Measurements from ENCODE around the gene LHX5. TPM values are rescaled to one million over a fixed set of nuclear protein-coding genes. Genes with fewer than 3 reads are reported as not detected.

LHX5 gene
- polyA plus RNA-seq, 3 donors = not detected

DNA sequence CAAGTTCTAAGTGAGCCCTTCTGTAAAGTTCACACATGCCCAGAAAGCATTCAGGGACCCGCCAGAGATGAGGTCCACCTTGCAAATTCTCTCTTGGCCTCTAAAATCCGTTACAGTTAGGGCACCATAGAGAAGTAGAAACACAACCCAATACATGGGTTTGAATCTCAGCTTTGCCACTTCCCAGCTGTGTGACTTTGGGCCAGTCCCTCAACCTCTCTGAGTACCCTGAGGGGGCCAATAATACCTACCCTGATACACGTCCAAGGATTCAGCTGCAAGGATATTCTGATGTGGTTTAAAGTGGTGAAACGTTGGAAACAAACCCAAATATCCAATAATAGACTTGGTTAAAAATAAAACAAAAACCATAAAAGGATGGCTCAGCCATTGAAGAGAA, 11.7 kb downstream of the LHX5 start:
- Mint-ChIP-seq H3K9me3 (peaks cover 0 to 16% (median 12%) of the 10 kb centered on the region in 7 donors), H3K4me3 (peak overlapping the region in 1 of 2 donors; percentile 1), H3K27ac (no peak overlapping the region), H3K4me1 (peaks cover 18% of the 10 kb centered on the region), H3K27me3 (ENCODE audit: low read depth in 3 of 3) (peaks cover 52 to 83% (median 64%) of the 10 kb centered on the region in 3 donors), H3K36me3 (peaks cover 0 to 6% of the 10 kb centered on the region in 2 donors)
- intact Hi-C loops (cut with micrococcal nuclease) = loop anchor here (5.0 kb wide), 1 partner anchor 452 kb away; no protein-coding TSS in a partner anchor
- Histone ChIP-seq H3K27ac (ENCODE audit: low read depth in 1 of 2, low read length in 2 of 2) (no peak overlapping the region), H3K79me2 (ENCODE audit: insufficient read depth, low read length) (no peaks in the 10 kb centered on the region), H3K4me3 (replicated peaks in 1 of 3; ENCODE audit: low read depth in 2 of 3, low read length in 3 of 3) (no peak overlapping the region), H2AFZ (ENCODE audit: insufficient read depth, low read depth, low read length, poor library complexity, severe bottlenecking) (no peak overlapping the region), H4K20me1 (ENCODE audit: insufficient read depth, low read length) (no peaks in the 10 kb centered on the region), H3K36me3 (replicated peaks in 1 of 2; ENCODE audit: control insufficient read depth in 1 of 2, insufficient read depth in 2 of 2, low read length in 2 of 2) (no peaks in the 10 kb centered on the region), H3K27me3 (ENCODE audit: control insufficient read depth in 2 of 2, insufficient read depth in 2 of 2, low read length in 2 of 2) (peaks cover 28 to 56% of the 10 kb centered on the region in 2 donors), H3K9ac (ENCODE audit: insufficient read depth, low read length, poor library complexity, severe bottlenecking) (no peak overlapping the region), H3K9me3 (replicated peaks in 1 of 2; ENCODE audit: control insufficient read depth in 1 of 2, insufficient read depth in 1 of 2, low read length in 2 of 2) (peaks cover 0 to 10% of the 10 kb centered on the region in 2 donors), H3K4me1 (ENCODE audit: control insufficient read depth in 1 of 2, insufficient read depth in 2 of 2, low read length in 2 of 2) (peaks cover 5 to 12% of the 10 kb centered on the region in 2 donors), H3K4me2 (replicated peaks; ENCODE audit: extremely low read depth, low read length, poor library complexity, severe bottlenecking) (no peak overlapping the region)
- WGBS (ENCODE audit: insufficient coverage) = 58% methylated on average over 2 of the region's 4 CpGs
- no peak for DNase-seq
- no peak for TF ChIP-seq CTCF (IDR thresholded peaks at IDR 0.05)

DNA sequence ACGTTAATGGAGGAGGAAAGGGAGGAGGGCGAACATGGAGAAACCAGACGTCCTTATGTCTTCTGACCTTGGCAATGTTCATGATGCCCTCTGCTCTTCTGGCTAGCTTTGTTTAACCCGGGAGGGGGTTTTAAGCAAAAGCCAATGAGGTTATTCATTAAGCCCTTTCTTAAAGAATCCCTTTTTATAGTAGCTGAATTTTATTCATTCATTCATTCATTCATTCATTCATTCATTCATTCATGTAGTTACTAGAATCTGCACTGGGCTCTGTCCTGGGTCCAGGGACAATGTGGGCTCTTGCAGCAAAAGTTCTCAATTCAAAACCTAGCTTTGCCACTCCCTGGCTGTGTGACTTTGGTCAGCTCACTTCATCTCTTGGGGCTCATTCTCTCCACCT, 14.0 kb downstream of the LHX5 start:
- H3K27me3 Mint-ChIP-seq (ENCODE audit: low read depth in 3 of 3) = peaks cover 42 to 73% (median 48%) of the 10 kb centered on the region in 3 donors
- 53% methylated on average over 3 of the region's 4 CpGs for WGBS (ENCODE audit: insufficient coverage)

More for the DNA sequence above, 14.0 kb downstream of the LHX5 start:
- Histone ChIP-seq H3K79me2 (ENCODE audit: insufficient read depth, low read length) (no peaks in the 10 kb centered on the region), H3K9ac (ENCODE audit: insufficient read depth, low read length, poor library complexity, severe bottlenecking) (no peak overlapping the region), H2AFZ (ENCODE audit: insufficient read depth, low read depth, low read length, poor library complexity, severe bottlenecking) (no peak overlapping the region), H3K27ac (ENCODE audit: low read depth in 1 of 2, low read length in 2 of 2) (no peak overlapping the region), H3K4me3 (replicated peaks in 1 of 3; ENCODE audit: low read depth in 2 of 3, low read length in 3 of 3) (no peak overlapping the region), H3K9me3 (replicated peaks in 1 of 2; ENCODE audit: control insufficient read depth in 1 of 2, insufficient read depth in 1 of 2, low read length in 2 of 2) (no peaks in the 10 kb centered on the region), H3K4me1 (ENCODE audit: control insufficient read depth in 1 of 2, insufficient read depth in 2 of 2, low read length in 2 of 2) (peaks cover 3 to 6% of the 10 kb centered on the region in 2 donors), H4K20me1 (ENCODE audit: insufficient read depth, low read length) (no peaks in the 10 kb centered on the region), H3K36me3 (replicated peaks in 1 of 2; ENCODE audit: control insufficient read depth in 1 of 2, insufficient read depth in 2 of 2, low read length in 2 of 2) (no peaks in the 10 kb centered on the region), H3K4me2 (replicated peaks; ENCODE audit: extremely low read depth, low read length, poor library complexity, severe bottlenecking) (no peak overlapping the region), H3K27me3 (ENCODE audit: control insufficient read depth in 2 of 2, insufficient read depth in 2 of 2, low read length in 2 of 2) (peaks cover 5 to 36% of the 10 kb centered on the region in 2 donors)
- Mint-ChIP-seq H3K27ac (peak overlapping the region in 1 of 7 donors; percentile 64), H3K36me3 (no peaks in the 10 kb centered on the region), H3K4me3 (peak overlapping the region in 1 of 2 donors; percentile 7), H3K9me3 (peaks cover 0 to 8% (median 3%) of the 10 kb centered on the region in 7 donors), H3K4me1 (peaks cover 7% of the 10 kb centered on the region)
- TF ChIP-seq CTCF (IDR thresholded peaks at IDR 0.05) = no peak
- no peak for DNase-seq
- intact Hi-C loops (cut with micrococcal nuclease) = no loop called here
